ENCODE data around the gene PPP6R3. TPM values are rescaled to one million over a fixed set of nuclear protein-coding genes. Genes with fewer than 3 reads are reported as not detected.

The PPP6R3 gene
- total and polyA plus RNA-seq, 2 experiments from 2014 or later: 41.9 to 118 TPM

- no peaks in the 10 kb centered on the region for H3K9me3 ChIP-seq (ENCODE audit: low read depth)
- TF ChIP-seq, protein P1, sequence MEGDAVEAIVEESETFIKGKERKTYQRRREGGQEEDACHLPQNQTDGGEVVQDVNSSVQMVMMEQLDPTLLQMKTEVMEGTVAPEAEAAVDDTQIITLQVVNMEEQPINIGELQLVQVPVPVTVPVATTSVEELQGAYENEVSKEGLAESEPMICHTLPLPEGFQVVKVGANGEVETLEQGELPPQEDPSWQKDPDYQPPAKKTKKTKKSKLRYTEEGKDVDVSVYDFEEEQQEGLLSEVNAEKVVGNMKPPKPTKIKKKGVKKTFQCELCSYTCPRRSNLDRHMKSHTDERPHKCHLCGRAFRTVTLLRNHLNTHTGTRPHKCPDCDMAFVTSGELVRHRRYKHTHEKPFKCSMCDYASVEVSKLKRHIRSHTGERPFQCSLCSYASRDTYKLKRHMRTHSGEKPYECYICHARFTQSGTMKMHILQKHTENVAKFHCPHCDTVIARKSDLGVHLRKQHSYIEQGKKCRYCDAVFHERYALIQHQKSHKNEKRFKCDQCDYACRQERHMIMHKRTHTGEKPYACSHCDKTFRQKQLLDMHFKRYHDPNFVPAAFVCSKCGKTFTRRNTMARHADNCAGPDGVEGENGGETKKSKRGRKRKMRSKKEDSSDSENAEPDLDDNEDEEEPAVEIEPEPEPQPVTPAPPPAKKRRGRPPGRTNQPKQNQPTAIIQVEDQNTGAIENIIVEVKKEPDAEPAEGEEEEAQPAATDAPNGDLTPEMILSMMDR (IDR thresholded peaks at IDR 0.05; ENCODE audit: low read depth, low read length): no peak
- H3K27me3 ChIP-seq: no peaks in the 10 kb centered on the region
- no peaks in the 10 kb centered on the region for H3K36me3 ChIP-seq
- no peak for DNase-seq (ENCODE audit: low read depth in 1 of 2, low spot score in 1 of 2)
- H3K4me3 ChIP-seq: no peak overlapping the region
- H3K4me1 ChIP-seq (ENCODE audit: low read depth): no peaks in the 10 kb centered on the region
- no peak overlapping the region for H3K27ac ChIP-seq
Measured at GRCh38 chr11:68646832-68647231, 186.3 kb downstream of the PPP6R3 start.

DNA sequence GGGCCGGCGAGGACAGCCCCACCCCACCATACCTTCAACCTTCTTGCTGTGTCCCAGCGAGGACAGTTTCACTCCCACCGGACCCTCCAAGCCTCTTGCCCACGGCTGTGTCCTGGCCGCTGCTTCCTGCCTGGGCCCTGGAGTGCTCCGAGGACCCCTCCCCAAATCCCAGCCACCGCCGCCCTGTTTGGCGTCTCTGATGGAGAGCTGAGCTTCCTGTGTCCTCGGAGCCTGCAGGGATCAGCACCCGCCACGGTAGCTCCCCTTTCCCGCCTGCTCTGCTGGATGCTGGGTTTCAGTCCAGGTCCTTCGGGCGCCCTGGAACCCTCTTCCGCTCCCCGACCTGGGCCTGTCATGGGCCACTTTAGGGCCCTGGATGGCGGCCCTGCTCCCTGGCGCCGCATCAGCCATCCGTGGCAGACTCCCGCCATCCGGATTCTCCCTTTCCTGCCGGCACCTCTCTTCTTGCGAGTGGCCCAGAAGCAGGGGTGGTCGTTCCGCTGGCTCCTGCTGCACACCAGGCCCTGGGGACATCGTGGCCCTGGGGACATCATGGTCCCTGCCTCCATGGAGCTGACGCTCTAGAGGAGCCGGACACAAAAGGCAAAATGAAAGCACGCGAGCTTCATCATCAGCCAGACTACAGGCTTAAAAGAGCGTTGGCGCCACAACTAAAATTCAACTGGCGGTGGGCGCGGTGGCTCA is 189.5 kb downstream of the PPP6R3 start:
- Histone ChIP-seq H3K27me3 (no peaks in the 10 kb centered on the region), H3K9me3 (ENCODE audit: low read depth) (no peaks in the 10 kb centered on the region), H3K4me1 (ENCODE audit: low read depth) (no peaks in the 10 kb centered on the region), H3K27ac (no peak overlapping the region), H3K4me3 (no peak overlapping the region), H3K36me3 (no peaks in the 10 kb centered on the region)
- no peak for DNase-seq (ENCODE audit: low read depth in 1 of 2, low spot score in 1 of 2)
- TF ChIP-seq, protein P1 (IDR thresholded peaks at IDR 0.05; ENCODE audit: low read depth, low read length): no peak

- no peak overlapping the region for H3K4me3 ChIP-seq
- no peaks in the 10 kb centered on the region for H3K27me3 ChIP-seq
- no peaks in the 10 kb centered on the region for H3K36me3 ChIP-seq
- H3K9me3 ChIP-seq (ENCODE audit: low read depth): no peaks in the 10 kb centered on the region
- TF ChIP-seq, protein P1 (IDR thresholded peaks at IDR 0.05; ENCODE audit: low read depth, low read length): no peak
- H3K4me1 ChIP-seq (ENCODE audit: low read depth): no peaks in the 10 kb centered on the region
- DNase-seq (ENCODE audit: low read depth in 1 of 2, low spot score in 1 of 2): no peak
- H3K27ac ChIP-seq: no peak overlapping the region
Measured at GRCh38 chr11:68650801-68651200, 190.2 kb downstream of the PPP6R3 start.

DNA sequence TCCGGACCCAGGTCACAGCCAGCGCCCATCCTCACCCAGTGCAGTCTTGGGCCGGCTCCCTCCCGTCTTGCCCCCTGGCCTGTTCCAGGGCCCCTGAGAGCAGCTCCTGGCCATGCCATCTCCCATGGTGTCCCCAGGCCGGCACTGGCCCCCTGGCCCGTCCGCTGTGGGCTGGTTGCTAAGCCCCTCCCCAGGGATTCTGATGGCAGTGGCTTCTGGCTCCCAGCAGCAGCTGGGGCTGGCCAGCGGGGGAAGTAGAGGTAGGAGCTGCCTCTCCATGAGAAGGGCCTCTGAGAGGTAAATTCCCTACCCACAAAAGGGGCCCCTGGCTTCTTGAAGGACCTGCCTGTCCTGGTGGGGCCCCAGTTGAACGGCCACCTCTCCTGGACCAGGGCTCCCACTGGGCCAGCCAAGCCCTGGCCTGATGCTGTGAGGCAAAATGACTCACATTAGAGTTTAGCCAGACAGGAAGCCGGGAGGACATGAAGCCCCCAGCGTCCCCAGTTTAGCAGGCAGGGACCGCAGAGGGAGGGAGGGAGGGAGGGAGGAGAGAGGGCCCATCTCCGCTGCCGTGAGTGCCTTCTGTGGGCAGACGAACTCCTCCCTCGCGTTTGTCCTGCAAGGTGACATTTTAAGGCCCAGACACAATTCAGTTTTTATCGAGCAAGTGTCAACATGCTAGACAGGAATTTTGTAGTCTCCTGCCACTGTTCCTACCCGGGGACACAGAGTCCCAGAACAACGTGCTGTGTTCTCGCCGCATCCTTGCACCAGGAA is 190.8 kb downstream of the PPP6R3 start:
- peak in 1 of 2 donors; percentile 27 for DNase-seq (ENCODE audit: low read depth in 1 of 2, low spot score in 1 of 2)
- no peaks in the 10 kb centered on the region for H3K36me3 ChIP-seq
- no peak overlapping the region for H3K27ac ChIP-seq
- H3K4me3 ChIP-seq: no peak overlapping the region
- TF ChIP-seq, protein P1 (IDR thresholded peaks at IDR 0.05; ENCODE audit: low read depth, low read length): no peak
- no peaks in the 10 kb centered on the region for H3K27me3 ChIP-seq
- H3K9me3 ChIP-seq (ENCODE audit: low read depth): no peaks in the 10 kb centered on the region
- H3K4me1 ChIP-seq (ENCODE audit: low read depth): no peaks in the 10 kb centered on the region

DNA sequence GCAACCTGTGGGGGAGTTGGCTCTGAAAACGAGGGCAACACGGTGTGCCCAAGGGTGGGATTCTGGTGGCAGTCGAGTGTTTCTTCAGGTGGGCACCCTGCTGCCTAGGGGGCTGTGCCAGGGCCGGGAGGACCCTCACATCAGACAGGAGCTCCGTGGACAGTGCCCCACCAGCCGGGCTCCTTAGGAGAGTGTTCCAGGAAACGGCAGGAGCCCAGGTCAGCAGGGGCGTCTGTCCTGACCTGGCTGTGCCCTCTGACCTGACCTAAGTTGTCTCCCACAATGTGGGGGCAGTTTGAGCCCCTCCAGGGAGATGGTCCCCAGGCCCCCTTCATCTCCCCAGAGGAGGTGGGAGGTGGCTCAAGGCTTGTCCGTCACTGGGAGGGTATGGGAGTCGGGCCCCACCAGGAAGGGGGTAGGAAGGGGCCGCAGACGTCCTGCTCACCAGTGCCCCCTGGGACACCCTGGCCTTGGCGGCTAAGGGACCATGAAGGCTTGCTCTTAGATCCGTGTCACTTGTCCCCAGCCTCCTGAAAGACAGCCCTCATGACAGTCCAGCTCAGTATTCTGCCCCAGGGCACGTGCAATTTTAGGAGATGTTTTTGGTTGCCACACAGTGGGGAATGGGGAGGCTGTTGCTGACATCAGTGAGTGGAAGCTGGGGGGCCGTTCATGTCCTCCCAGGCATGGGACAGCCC is 191.6 kb downstream of the PPP6R3 start:
- DNase-seq (ENCODE audit: low read depth in 1 of 2, low spot score in 1 of 2): no peak
- TF ChIP-seq, protein P1 (IDR thresholded peaks at IDR 0.05; ENCODE audit: low read depth, low read length): no peak
- H3K4me3 ChIP-seq: no peak overlapping the region
- H3K36me3 ChIP-seq: no peaks in the 10 kb centered on the region
- no peaks in the 10 kb centered on the region for H3K27me3 ChIP-seq
- no peaks in the 10 kb centered on the region for H3K9me3 ChIP-seq (ENCODE audit: low read depth)
- no peaks in the 10 kb centered on the region for H3K4me1 ChIP-seq (ENCODE audit: low read depth)
- H3K27ac ChIP-seq: no peak overlapping the region

Measured in cardiac muscle cell (in vitro differentiated cells and primary cell).